ENCODE data around the gene PAEP.

DNA sequence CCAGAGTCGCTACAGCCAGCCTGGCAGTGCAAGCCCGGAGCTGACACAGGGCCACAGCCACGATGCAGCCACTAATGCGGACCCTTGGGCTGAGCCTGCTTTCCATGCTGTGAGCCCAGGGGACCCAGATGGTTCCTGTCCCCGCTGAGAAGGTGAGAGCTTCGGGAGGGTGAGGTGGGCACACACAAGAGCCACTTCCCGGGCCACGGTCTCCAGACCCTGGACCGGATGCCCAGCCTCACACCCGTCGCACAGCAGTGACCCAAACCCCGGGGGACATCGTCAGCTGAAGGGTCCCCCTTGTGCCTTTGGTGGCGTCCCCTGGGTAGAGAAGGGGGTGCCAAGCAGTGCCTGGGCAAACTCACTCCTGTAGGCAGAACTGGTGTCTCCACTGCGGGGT is 13.4 kb downstream of the PAEP start:
- TF ChIP-seq, protein P1, sequence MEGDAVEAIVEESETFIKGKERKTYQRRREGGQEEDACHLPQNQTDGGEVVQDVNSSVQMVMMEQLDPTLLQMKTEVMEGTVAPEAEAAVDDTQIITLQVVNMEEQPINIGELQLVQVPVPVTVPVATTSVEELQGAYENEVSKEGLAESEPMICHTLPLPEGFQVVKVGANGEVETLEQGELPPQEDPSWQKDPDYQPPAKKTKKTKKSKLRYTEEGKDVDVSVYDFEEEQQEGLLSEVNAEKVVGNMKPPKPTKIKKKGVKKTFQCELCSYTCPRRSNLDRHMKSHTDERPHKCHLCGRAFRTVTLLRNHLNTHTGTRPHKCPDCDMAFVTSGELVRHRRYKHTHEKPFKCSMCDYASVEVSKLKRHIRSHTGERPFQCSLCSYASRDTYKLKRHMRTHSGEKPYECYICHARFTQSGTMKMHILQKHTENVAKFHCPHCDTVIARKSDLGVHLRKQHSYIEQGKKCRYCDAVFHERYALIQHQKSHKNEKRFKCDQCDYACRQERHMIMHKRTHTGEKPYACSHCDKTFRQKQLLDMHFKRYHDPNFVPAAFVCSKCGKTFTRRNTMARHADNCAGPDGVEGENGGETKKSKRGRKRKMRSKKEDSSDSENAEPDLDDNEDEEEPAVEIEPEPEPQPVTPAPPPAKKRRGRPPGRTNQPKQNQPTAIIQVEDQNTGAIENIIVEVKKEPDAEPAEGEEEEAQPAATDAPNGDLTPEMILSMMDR (IDR thresholded peaks at IDR 0.05; ENCODE audit: low read depth, low read length, missing input control) = no peak
- TF ChIP-seq, protein P2, sequence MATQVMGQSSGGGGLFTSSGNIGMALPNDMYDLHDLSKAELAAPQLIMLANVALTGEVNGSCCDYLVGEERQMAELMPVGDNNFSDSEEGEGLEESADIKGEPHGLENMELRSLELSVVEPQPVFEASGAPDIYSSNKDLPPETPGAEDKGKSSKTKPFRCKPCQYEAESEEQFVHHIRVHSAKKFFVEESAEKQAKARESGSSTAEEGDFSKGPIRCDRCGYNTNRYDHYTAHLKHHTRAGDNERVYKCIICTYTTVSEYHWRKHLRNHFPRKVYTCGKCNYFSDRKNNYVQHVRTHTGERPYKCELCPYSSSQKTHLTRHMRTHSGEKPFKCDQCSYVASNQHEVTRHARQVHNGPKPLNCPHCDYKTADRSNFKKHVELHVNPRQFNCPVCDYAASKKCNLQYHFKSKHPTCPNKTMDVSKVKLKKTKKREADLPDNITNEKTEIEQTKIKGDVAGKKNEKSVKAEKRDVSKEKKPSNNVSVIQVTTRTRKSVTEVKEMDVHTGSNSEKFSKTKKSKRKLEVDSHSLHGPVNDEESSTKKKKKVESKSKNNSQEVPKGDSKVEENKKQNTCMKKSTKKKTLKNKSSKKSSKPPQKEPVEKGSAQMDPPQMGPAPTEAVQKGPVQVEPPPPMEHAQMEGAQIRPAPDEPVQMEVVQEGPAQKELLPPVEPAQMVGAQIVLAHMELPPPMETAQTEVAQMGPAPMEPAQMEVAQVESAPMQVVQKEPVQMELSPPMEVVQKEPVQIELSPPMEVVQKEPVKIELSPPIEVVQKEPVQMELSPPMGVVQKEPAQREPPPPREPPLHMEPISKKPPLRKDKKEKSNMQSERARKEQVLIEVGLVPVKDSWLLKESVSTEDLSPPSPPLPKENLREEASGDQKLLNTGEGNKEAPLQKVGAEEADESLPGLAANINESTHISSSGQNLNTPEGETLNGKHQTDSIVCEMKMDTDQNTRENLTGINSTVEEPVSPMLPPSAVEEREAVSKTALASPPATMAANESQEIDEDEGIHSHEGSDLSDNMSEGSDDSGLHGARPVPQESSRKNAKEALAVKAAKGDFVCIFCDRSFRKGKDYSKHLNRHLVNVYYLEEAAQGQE (IDR thresholded peaks at IDR 0.05) = no peak
- no peak for TF ChIP-seq HNF4A (conservative IDR thresholded peaks at IDR 0.05)
- no peak for TF ChIP-seq YY1 (IDR thresholded peaks at IDR 0.05)
- no peak for TF ChIP-seq SP1 (IDR thresholded peaks at IDR 0.05)
- TF ChIP-seq JUND (IDR thresholded peaks at IDR 0.05) = no peak
- no peak for TF ChIP-seq RXRA (IDR thresholded peaks at IDR 0.05)
- TF ChIP-seq, protein P3, sequence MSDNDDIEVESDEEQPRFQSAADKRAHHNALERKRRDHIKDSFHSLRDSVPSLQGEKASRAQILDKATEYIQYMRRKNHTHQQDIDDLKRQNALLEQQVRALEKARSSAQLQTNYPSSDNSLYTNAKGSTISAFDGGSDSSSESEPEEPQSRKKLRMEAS (IDR thresholded peaks at IDR 0.05) = no peak
- TF ChIP-seq FOXA1 (IDR thresholded peaks at IDR 0.05) = no peak
- TF ChIP-seq, protein P4, sequence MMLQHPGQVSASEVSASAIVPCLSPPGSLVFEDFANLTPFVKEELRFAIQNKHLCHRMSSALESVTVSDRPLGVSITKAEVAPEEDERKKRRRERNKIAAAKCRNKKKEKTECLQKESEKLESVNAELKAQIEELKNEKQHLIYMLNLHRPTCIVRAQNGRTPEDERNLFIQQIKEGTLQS (IDR thresholded peaks at IDR 0.05) = no peak
- TF ChIP-seq, protein P5, sequence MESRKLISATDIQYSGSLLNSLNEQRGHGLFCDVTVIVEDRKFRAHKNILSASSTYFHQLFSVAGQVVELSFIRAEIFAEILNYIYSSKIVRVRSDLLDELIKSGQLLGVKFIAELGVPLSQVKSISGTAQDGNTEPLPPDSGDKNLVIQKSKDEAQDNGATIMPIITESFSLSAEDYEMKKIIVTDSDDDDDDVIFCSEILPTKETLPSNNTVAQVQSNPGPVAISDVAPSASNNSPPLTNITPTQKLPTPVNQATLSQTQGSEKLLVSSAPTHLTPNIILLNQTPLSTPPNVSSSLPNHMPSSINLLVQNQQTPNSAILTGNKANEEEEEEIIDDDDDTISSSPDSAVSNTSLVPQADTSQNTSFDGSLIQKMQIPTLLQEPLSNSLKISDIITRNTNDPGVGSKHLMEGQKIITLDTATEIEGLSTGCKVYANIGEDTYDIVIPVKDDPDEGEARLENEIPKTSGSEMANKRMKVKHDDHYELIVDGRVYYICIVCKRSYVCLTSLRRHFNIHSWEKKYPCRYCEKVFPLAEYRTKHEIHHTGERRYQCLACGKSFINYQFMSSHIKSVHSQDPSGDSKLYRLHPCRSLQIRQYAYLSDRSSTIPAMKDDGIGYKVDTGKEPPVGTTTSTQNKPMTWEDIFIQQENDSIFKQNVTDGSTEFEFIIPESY (IDR thresholded peaks at IDR 0.05) = no peak
- TF ChIP-seq NR2F2 (IDR thresholded peaks at IDR 0.05) = no peak
